GM21381 (cell line): ENCODE data around the gene RALY.

Source experiments
- ATAC-seq: cut with Tn5 transposase; IDR thresholded peaks from one replicate; pipeline ENCODE4 v1.9.1; 2021; ENCODE audit warnings: mild to moderate bottlenecking, moderate library complexity; ENCODE audit not compliant: unreplicated experiment

RALY gene

DNA sequence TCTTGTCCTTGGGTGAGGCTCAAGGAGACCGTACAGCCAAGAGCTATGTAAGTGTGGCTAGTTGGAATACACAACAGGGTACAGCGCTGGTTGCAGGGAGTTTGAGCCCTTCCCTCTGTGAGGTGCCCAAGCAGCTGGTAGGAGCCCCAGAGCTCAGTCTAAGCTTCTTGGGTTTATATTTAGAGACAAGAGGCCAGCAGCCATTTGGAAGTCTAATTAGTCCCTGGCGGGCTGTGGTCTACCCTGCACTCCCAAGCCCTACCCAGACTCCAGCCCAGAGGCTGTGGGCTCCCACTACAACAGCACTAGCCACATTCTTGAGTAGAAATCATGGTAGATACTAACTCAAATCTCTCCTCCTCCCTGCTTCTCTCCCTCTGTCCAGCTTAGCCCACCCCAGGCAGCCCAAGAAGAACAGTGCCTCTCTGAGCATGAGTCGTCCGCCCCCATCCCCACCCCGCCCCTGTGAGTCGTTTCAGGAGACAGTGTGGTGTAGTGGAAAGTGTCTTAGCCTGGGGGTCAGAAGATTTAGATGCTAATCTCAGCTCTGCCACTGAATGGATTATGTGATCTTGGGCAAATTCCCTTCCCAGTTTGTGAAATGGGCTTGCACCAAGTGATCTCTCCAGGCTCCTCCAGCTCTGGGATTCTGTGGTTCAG lies 80.5 kb downstream of the RALY start:
- ATAC-seq, result no peak

DNA sequence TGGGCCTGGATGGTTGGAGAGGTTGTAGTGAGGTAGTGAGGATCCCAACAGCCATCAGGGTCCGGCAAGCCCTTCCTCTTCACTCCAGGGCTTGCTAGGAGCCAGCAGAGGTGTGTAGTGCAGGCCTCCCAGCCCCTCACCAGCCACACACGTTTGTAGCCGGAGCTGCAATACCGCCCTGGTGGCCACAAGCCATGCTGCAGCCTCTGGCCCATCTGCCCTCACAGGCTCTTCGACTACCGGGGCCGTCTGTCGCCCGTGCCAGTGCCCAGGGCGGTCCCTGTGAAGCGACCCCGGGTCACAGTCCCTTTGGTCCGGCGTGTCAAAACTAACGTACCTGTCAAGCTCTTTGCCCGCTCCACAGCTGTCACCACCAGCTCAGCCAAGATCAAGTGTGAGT lies 81.9 kb downstream of the RALY start:
- no peak for ATAC-seq

DNA sequence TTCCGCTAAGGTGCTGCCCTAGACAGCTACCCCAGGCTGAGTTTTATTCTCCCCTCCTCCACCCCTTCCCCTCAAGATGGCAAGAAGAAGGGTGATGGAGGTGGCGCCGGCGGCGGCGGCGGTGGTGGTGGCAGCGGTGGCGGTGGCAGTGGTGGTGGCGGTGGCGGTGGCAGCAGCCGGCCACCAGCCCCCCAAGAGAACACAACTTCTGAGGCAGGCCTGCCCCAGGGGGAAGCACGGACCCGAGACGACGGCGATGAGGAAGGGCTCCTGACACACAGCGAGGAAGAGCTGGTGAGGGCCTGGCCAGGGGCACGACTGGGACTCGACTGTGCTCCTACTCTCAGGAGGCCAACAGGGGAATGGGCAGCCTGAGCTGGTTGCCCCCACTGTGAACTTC lies 83.2 kb downstream of the RALY start:
- no peak for ATAC-seq

DNA sequence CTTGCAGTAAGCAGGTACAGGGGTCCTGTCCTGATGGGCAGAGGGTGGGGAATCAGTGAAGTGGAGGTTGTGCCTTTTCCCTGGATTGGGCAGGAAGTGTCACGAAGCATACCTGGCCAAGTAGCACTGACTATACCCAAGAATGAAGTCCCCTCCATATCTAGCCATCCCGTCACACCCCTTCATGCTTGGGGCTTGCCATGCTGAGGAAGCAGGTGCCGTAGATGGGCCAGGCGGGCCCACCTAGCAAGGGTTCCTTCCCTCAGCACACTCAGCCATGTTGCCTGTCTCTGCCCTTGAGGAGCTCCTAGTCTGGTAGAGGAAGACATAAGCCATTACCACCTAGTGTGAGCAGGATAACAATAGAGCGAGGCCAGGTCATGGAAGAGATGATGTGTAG lies 84.8 kb downstream of the RALY start:
- ATAC-seq, result no peak

DNA sequence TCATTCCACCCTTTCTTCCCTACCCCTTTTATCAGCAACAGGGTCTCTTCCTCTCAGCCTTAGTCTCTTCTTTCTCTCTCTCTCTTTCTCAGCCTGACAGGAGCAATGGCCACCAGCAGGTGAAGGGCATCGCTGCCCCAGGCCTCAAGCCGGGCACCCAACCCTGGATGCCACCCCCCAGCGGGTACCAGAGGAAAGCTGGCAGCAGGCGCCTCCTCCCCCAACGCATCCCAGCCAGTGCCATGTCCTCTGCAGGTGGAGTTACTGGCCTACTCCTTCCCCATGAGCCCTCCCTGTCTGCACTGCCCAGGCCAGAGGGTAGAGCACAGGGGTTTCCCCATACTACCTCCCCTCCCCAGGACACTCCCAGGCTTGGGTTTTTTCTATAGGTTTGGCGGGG lies 86.1 kb downstream of the RALY start:
- ATAC-seq, result no peak

DNA sequence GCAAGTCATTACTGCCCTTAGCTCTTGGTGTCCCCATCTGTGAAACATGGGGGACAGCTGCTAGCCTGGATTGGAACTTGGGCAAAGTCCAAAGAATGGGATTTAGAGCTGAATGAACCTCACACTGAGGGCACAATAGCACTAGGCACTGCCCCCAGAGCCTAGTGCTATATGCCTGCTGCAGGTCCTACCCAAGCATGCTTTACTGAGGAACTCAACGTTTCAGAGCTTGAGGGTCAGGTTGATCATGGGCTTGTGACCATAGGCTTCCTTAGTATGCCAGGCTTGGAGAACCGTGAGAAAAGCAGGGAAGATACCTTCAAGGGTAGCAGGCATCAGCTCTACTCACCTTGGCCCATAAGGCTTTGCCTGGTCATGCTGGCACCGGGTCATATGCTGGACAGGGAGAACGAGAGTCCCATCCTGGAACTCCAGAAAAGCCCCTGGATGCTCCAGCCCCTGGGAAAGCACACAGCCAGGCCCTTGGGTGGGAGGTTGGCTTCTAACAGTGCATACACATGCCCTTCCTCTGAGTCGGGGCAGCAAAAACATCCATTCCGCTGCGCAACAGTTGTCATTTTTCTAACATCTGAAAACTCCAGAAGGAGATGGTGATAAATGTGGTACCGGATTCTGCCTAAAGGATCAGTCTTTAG lies 88.6 kb downstream of the RALY start:
- ATAC-seq, result no peak

DNA sequence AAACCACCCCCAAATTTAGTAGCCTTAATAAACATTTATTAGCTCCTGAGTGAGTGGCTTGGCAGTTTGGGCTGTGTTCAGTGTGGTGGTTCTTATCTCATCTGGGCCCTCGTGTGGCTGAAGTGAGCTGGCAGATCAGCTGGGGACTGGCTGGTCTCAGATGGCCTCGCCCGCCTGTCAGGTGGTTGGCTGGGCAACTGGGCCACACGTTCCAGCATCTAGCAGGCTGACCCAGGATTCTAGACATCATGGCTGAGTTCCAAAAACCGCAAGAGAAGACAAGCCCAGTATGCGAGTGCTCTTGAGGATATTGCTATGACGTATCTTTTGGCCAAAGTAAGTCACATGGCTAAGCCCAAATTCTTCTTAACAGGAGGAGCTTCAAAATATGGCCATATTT lies 89.4 kb downstream of the RALY start:
- no peak for ATAC-seq

DNA sequence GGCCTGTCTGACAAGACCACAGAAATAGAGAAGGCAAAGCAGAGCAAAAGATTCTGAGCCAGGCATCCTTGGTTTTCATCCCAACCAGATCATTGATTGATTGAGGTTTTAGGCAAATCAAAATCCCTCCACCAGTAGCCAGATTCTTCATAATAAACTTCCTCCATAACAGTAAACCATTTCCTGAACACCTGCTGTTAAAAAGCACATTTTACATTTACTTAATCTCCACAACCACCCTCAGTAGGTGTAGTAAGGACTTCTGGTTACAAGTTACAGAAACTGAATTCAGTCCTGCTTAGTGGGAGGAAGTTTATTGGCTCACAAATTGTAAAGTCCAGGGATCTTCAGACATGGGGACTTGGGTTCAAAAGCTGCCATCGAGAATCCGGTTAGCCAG lies 90.1 kb downstream of the RALY start:
- ATAC-seq, result no peak

DNA sequence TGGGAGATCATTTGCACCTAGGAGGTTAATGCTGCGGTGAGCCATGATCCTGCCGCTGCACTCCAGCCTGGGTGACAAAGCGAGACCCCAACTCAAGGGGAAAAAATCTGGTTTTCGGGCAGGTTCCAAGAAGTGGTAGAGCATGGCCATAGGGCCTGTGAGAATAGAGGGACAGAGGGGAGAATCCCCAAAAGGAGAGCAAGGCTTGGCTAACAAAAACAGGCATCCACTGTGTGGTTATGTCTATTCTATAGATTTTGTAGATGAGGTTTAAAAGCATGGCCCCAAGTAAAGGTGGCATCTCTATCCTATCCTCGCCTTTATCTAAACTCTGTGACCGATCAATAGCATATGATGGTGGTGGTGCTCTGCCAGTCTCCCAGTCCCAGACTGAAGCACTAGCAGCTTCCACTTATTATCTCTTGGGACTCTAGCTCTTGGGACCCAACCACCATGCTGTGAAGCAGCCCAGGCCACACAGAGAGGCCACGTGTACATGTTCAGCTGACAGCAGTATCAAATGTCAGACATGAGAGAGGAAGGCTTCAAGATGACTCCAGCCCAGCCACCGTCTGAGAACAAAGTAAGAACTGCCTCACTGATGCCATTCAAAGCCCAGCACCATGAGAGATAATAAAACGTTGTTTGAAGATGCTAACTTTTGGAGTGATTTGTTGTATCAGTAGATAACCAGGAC lies 90.7 kb downstream of the RALY start:
- ATAC-seq, result no peak

DNA sequence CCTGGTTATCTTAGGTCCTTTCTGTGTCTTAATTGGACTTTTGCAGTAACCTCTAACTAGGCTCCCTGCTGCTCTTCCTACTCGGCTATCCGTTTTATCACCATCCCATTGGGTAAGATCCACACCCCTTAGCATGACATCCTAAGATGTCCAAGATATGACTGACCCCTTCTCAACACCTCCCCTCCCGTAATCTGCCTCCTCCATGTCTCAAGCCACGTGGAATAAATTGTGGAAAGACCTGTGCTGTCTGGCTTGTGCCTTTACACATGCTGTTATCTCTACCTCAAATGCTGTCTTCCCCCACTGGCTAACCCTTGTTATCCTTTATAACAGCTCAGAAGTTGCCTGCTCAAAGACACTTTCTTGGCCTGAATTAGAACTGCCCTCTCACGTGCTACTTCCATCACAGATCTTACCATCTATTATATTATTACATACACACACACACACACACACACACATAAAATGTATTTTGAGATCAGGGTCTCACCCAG lies 91.9 kb downstream of the RALY start:
- ATAC-seq, result no peak

DNA sequence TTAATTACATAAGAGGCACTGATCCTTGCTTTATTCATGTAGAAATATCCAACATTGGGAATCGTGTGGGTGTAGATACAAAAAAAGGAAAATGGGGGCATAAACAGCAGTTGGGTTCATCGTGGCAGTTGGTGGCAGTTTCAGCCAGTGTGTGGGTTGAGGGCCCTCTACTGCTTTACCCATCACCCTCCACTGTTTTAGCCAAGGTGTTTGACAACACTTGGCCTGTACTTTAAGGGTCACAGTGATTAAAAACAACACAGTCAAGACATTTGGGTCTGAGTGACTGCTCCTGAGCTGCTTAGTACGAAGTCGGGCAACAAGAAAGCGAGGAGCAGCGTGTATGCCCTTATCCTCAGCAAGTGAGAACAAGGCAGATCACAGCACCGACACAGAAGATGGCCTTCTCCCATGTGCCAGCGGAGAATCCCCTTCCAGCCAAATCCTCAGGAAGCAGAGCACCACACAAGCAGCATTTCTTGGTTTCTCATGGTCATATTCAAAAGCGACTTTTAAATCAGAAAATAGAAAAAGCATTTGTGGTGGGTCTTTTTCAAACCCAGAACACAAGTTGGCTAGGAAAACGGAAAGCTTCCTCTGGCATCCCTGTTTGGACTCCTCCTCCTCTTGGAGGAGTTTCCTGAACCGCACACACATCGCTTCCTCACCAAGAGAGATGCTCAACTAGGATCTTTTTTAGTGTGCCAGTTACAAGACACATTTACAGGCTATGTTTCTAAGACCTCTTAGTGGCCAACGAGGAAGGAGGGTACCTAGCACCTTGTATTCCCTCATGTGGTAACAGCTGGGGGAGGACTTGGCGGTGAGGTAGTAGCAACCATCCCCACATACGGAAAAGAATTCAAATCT lies 94.8 kb downstream of the RALY start:
- no peak for ATAC-seq

DNA sequence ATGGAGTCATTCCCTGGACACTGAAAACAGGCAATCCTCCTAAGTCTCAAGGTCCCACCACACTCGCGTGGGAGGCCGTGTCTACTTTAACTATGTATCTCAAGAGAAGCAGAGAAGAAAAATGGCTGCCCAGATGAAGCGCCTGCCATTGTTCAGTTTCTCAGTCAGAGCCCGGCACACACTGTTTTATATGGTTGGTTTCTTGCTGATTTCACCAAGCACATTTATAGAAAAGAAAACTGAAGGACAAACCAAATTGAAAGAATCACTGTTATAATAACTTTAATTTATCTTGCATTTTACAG lies 95.4 kb downstream of the RALY start:
- no peak for ATAC-seq

DNA sequence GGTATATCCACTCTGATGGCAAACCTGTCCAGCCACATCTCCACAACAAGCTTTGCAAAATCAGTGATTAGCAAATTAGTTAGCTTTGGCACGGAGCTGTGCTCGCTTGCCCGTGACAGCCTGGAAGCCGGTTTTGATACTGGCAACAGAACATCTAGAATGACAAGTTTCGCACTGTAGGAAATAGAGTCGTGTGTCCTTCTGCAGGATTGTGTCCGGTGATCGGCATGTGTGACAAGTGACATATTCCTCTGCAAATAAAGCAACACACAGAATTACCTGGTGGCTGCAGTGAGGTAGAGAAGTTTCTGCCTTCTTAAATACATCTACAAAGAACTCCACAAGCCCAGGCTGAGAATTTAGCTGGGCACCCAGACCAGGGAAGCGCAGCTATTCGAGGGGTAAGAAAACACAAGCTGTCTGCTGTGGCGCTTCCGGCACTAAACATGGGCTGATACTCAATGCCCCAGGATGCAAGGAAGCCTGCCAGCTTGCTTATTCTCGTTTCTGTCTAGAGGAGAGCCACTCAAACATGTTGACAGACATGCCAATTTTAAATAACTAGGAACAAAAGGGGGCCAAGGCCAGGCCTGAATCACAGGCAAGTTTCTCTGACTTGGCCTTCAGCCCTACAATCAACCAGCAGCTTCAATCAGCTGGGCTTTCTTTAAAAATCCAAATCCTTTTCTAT lies 96.1 kb downstream of the RALY start:
- no peak for ATAC-seq

DNA sequence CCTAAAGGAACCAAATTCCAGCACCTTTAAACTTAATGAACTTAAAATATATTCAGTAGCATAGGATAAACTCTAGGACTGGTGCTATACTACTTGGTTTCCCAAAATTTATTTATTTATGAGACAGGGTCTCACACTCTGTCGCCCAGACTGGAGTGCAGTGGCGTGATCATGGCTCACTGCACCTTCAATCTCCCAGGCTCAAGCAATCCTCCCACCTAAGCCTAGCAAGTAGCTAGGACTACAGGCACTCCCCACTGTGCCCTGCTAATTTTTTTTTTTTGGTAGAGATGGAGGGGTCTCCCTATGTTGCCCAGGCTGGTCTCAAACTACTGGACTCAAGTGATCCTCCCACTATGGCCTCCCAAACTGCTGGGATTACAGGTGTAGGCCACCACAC lies 96.9 kb downstream of the RALY start:
- ATAC-seq, result no peak

DNA sequence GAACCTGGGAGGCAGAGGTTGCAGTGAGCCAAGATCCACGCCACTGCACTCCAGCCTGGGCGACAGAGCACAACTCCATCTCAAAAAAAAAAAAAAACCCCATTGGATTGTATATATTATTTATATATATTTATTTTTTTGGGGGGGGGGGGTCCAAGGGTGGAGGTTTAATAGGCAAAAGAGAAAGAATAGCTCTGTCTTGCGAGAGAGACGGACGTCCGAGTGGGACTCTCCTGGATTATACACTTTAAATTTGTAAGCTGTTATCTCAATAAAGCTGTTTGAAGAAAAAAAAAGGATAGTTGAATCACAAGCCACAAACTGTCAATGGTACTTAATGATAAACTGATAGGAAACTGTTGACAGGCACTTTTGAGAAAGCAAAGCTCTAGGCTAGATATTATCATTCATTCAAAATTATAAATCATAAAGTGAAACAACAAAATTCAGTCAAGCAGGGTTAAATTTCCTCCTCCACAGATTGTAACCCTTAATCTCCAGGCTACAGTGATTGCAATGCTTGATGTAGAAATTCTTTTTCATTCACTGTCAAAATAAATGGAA lies 98.0 kb downstream of the RALY start:
- ATAC-seq, result no peak

DNA sequence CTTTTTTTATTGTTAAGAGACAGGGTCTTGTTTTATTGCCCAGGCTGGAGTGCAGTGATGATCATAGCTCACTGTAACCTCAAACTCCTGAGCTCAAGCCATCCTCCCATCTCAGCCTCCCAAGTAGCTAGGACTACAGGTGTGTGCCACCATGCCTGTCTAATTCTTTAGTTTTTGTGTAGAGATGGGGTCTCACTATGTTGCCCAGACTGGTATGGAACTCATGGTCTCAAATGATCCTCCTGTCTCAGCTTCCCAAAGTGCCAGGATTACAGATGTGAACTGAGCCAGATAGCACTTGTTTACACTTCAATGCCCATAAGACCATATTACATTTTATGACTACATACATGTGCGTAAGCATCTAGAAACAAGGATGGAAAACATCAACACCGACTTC lies 100.2 kb downstream of the RALY start:
- no peak for ATAC-seq

DNA sequence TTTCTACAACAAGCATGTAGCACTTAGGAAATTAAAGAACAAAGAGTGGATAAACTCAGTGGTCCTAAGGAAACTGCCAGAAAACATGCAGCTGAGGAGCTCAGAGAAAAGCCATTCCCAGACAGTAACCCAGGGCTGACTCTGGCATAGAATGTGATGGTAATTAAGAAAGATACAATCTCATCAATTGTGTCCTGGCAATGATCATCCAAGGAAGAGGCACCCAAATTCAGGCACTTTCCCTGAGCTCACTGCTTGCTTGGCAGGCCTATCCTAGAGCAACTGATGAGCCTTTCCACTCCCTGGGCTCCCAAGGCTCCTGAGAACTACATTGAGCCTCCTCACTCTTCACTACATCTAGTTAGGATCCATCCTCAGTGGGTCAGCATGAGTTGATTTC lies 102.1 kb downstream of the RALY start:
- ATAC-seq, result no peak

DNA sequence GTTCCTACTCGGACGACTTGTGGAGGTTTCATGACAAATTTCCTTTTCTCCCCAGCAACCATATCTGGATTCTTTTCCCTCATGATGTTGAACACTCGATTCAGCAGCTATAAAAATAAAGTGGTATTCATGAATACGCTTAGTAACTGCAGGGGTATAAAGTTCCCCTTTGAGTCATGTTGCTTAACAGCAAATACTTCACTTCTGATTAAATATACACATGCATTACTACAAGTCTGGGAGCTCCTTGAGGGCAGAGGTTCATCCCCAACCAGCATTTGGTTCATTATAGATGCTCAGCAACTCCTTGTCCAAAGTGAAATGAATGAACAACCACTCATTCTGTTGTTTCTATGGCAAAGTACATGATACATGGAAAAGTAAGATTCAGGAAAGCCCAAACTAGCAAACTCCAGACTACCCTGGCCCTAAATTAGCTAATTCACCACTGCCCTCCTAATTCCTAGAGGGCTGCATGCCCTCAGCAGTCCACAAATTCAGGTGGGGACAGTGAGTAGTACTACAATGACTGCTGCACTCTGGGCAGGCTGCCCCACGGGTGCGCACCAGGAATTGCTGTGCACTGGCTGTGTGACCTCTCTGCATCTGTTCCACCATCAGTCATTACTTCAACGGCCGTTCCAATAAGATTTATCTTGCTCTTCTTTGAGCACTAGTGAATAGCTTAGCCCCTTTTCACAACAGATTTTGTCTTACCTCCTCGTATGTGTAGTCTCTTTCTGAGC lies 103.2 kb downstream of the RALY start:
- no peak for ATAC-seq

DNA sequence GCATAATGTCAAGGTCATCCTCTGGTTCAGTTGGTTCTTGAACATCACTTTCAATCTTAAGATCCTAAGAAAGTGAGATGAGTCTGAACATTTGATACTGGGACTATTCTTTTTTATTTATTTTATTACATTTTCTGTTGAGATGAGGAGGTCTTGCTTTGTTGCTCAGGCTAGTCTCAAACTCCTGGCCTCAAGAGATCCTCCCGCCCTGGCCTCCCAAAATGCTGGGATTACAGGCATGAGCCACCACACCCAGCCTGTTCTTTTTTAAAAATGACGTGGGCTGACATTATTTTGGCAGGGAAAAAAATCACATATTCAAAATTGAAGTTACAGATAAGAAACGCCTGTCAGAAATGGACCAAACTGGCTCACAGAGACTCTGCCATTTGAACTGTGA lies 104.9 kb downstream of the RALY start:
- ATAC-seq, result no peak

DNA sequence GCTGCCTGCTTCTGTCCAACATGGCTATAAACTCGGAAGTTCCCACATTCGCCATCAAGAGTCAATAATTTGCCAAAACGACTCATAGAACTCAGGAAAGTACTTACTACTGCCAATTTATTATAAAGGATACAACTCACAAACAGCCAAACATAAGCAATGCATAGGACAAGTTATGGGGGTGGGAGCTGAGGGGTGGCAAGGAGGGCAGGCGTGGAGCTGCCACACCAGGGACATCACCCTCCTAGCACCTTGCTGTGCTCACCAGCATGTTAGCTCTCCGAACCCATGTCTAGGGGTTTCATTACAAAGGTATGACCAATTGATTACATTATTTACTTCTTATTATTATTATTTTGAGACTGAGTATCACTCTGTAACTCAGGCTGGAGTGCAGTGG lies 106.0 kb downstream of the RALY start:
- ATAC-seq, result no peak
